Measurements from ENCODE around the gene GGT5.
A peak's percentile ranks its signal among the peaks of the same experiment; 100 is the strongest.

The GGT5 gene

GRCh38 chr22:24181996-24182899, 62.6 kb downstream of the GGT5 start:
- peak in 1 of 4 experiments; percentile 22 for DNase-seq

DNA sequence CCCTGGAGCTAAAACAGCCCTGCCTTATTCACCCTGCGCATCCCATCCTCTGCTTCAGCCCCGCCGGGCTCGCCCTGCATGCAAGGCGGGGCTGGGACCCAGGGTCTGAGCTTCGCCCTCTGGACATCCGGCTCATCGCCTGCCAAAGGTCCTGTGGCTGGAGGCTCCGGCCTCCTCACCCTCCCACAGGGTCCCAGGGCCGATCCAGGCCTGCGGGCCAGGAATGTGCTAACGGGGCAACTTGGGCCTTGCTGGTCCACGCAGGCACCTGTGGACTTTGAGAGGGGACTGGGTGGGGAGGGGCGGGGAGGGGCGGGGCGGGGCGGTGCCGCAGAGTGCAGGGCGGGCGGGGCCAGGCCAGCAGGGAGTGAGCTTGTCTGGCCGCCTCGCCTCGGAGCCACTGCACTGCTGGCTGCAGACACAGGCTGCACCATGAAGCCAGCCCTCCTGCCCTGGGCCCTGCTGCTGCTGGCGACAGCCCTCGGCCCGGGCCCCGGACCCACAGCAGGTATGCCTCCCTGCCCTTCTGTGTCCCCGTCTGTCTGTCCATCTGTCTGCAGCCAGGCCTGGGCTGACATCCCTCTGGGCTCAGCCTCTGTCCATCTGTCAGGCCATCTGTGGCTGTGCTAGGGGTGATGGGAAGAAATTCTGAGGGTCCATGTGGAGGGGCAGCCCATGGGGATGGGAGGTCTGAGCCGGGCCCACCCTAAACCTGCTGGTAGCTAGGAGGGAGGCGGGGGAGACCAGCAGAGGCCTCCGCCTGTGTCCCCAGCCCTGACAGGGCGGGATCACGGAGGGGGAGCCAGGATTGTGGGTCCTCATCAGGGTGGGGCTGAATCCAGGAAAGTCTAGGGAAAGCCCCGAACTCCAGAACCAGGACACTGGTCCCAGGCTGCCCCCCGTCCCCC, 63.5 kb downstream of the GGT5 start, which contains the start of gene SUSD2:
Gene SUSD2, plus strand, starts transcription at position 400 of the 908 bp plus-strand sequence. Its CDS starts 33 bp downstream, at position 433.
- DNase-seq = no peak

- no peak for DNase-seq
Observed at GRCh38 chr22:24180316-24181087, 64.4 kb downstream of the GGT5 start.

GRCh38 chr22:24179478-24180210, 65.2 kb downstream of the GGT5 start:
- DNase-seq = no peak

- DNase-seq = no peak
Observed at GRCh38 chr22:24178502-24179440, 66.1 kb downstream of the GGT5 start.

- no peak for DNase-seq
Observed at GRCh38 chr22:24178021-24178431, 66.9 kb downstream of the GGT5 start.

DNA sequence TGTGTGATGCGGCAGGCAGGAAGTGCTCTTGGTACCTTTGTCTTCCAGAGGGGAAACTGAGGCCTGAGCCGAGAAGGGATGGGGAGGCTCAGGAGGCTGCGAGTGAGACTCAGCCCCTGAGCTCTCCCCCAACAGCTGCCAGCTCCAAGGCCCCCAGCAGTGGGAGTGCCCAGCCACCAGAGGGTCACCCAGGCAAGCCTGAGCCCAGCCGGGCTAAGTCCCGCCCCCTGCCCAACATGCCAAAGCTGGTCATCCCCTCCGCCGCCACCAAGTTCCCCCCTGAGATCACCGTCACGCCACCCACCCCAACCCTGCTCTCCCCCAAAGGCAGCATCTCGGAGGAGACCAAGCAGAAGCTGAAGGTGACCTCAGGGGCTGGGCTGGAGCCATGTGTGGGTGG, 67.4 kb downstream of the GGT5 start:
- DNase-seq = no peak

GRCh38 chr22:24177045-24177444, 67.8 kb downstream of the GGT5 start:
- DNase-seq = no peak

DNA sequence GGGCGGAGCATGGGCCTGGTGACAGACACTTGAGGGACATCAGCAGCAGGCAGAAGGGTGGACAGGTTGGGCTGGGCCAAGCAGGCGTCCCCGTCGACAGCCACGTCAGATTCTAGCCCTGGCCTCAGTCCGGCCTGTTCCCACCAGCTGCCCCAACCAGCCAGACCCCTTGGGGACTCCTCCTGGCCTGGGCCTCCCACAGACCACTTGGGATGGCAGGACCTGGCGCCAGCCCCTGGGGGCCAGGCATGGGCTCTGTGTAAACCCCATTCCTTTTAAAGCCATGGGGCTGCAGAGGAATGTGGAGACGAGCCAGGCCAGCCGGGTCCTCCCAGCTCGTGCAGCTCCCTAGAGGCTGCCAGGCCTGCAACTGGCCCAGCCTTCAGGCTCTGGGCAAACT, 68.3 kb downstream of the GGT5 start:
- no peak for DNase-seq

DNA sequence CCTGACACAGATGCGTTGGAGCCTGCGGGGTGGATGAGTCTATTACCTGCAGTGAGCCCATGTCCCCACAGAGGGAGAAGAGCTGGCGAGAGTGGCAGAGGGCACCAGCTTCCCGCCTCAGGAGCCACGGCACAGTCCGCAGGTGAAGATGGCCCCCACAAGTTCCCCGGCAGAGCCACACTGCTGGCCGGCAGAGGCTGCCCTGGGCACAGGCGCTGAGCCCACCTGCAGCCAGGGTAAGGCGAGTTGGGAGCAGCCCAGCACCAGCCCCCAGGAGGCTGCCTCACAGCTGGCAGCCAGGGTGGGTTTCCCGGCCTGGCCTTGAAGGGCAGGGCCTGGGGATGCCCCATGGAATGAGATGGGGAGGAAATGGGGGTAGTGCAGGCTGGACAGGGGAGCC, 68.8 kb downstream of the GGT5 start:
- no peak for DNase-seq

DNA sequence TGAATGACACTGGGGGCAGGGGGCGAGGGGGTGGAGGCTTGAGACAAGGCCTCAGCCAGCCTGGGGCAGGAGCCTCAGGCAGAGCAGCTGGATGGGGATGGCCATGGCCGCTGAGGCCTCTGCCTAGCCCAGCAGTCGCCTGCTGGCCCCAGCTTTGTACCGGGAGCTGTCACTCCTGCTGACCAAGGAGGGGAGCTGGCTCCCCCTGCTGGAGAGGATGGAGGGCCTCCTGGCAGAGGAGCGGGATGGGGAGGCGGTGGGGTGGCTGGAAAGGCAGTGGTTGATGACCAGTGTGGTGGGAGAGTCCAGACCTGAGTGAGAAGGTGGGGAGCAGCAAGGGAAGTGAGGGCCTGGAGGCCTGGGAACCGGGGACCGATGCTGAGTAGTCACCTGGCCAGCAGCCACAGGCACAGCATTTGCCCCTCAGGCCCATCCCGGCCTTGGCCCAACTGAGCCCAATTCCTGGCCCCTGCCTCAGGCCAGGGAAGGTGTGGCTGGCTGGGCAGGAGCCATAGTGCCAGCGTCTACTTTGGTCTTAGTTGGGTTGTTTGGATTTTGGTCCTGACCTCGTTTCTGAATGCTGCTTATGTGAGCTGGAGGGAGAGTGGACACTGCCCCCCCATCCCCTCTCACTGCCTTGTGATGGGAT, 69.6 kb downstream of the GGT5 start:
- peak; percentile 84 to 93 (median 87) for DNase-seq

- DNase-seq = no peak
Observed at GRCh38 chr22:24171822-24172221, 73.1 kb downstream of the GGT5 start.

DNA sequence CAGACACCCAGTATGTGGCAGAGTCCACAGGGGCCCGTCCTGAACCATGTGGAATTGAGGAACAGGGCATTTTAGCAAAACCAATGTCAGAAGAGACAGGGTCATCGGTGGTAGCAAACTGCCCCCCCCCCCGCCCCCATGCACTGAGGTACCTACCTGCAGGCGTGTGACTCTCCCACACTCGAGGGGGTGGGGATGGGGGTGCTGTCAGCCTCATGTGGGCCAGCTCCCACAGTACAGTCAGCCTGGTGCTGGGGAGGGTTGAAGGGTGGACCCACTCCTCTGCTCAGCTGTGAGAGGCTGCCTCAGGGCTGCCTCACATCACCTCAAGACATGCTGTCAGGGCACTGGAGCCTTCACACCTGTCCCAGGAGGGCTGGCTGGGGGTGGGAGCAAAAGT, 74.2 kb downstream of the GGT5 start:
- DNase-seq = no peak

- no peak for DNase-seq
Observed at GRCh38 chr22:24170188-24170587, 74.7 kb downstream of the GGT5 start.

Measured in suppressor macrophage (primary cell).